SK-N-SH treated with all-trans-retinoic acid at 6 μM for 48 hours (cell line): ENCODE measurements around the gene MAP3K14.

ENCODE experiments used
- ATAC-seq: fragments of 200-7000 bp; cut with Tn5 transposase; 3 replicates; pipeline ENCODE4 v1.9.1; 2020; ENCODE audit warnings: mild to moderate bottlenecking, moderate library complexity
- ARNTL ChIP-seq: fragments of 450-650 bp; formaldehyde crosslinking; IDR thresholded peaks from 2 replicates; pipeline ENCODE4 v1.5.0; 2020; ENCODE audit warnings: low read depth, mild to moderate bottlenecking, moderate library complexity, borderline replicate concordance
- BACH2 ChIP-seq: fragments of 250-450 bp; sonication (Bioruptor Pico); IDR thresholded peaks from 2 replicates; pipeline ENCODE4 v1.9.0; 2021; ENCODE audit warnings: mild to moderate bottlenecking, borderline replicate concordance
- CSDC2 ChIP-seq: fragments of 250-450 bp; sonication (Bioruptor Pico); IDR thresholded peaks from 2 replicates; pipeline ENCODE4 v1.5.0; 2020; ENCODE audit warnings: mild to moderate bottlenecking, moderate library complexity
- CSRNP3 ChIP-seq: fragments of 250-450 bp; sonication (Bioruptor Pico); IDR thresholded peaks from 2 replicates; pipeline ENCODE4 v1.5.1; 2021; ENCODE audit warnings: mild to moderate bottlenecking, moderate library complexity
- ESRRG ChIP-seq: fragments of 250-450 bp; sonication (Bioruptor Pico); IDR thresholded peaks from 2 replicates; pipeline ENCODE4 v1.6.1; 2021; ENCODE audit warnings: mild to moderate bottlenecking
- GLIS3 ChIP-seq: fragments of 250-450 bp; sonication (Bioruptor Pico); IDR thresholded peaks from 2 replicates; pipeline ENCODE4 v1.5.0; 2020; ENCODE audit warnings: mild to moderate bottlenecking, moderate library complexity
- ISL1 ChIP-seq: fragments of 250-450 bp; sonication (Bioruptor Pico); IDR thresholded peaks from 2 replicates; pipeline ENCODE4 v2.1.2; 2022; ENCODE audit warnings: mild to moderate bottlenecking, moderate library complexity
- OSR1 ChIP-seq: fragments of 250-450 bp; sonication (Bioruptor Pico); IDR thresholded peaks from 2 replicates; pipeline ENCODE4 v1.8.0; 2022; ENCODE audit warnings: moderate library complexity, mild to moderate bottlenecking, inconsistent platforms
- POU6F1 ChIP-seq: fragments of 250-450 bp; sonication (Bioruptor Pico); IDR thresholded peaks from 2 replicates; pipeline ENCODE4 v1.8.0; 2021; ENCODE audit warnings: low read depth, mild to moderate bottlenecking, moderate library complexity, borderline replicate concordance
- PPARA ChIP-seq: fragments of 250-450 bp; sonication (Bioruptor Pico); IDR thresholded peaks from 2 replicates; pipeline ENCODE4 v1.5.0; 2020; ENCODE audit warnings: mild to moderate bottlenecking, borderline replicate concordance
- RARB ChIP-seq: fragments of 250-450 bp; sonication (Bioruptor Pico); IDR thresholded peaks from 2 replicates; pipeline ENCODE4 v1.8.0; 2021; ENCODE audit warnings: mild to moderate bottlenecking, moderate library complexity
- TOX ChIP-seq: fragments of 250-450 bp; sonication (Bioruptor Pico); IDR thresholded peaks from 2 replicates; pipeline ENCODE4 v1.8.0; 2021; ENCODE audit warnings: mild to moderate bottlenecking, moderate library complexity, borderline replicate concordance
- TSHZ2 ChIP-seq: fragments of 250-450 bp; sonication (Bioruptor Pico); IDR thresholded peaks from 2 replicates; pipeline ENCODE4 v1.5.0; 2020; ENCODE audit warnings: mild to moderate bottlenecking, moderate library complexity
- ZC3H10 ChIP-seq: fragments of 250-450 bp; sonication (Bioruptor Pico); IDR thresholded peaks from 2 replicates; pipeline ENCODE4 v1.5.1; 2021; ENCODE audit warnings: mild to moderate bottlenecking, moderate library complexity
- ZFP3 ChIP-seq: fragments of 250-450 bp; sonication (Bioruptor Pico); IDR thresholded peaks from 2 replicates; pipeline ENCODE4 v1.5.0; 2020; ENCODE audit warnings: mild to moderate bottlenecking, moderate library complexity
- ZFP30 ChIP-seq: fragments of 450-650 bp; formaldehyde crosslinking; IDR thresholded peaks from 2 replicates; pipeline ENCODE4 v1.5.0; 2022; ENCODE audit warnings: mild to moderate bottlenecking, moderate library complexity
- ZNF8 ChIP-seq: fragments of 450-650 bp; formaldehyde crosslinking; IDR thresholded peaks from 2 replicates; pipeline ENCODE4 v1.5.0; 2020; ENCODE audit warnings: mild to moderate bottlenecking, moderate library complexity
- TF ChIP-seq, protein P1 (sequence below): fragments of 250-450 bp; sonication (Bioruptor Pico); IDR thresholded peaks from 2 replicates; pipeline ENCODE4 v1.8.0; 2020; ENCODE audit warnings: mild to moderate bottlenecking, moderate library complexity, borderline replicate concordance
- TF ChIP-seq, protein P2 (sequence below): fragments of 250-450 bp; sonication (Bioruptor Pico); IDR thresholded peaks from 2 replicates; pipeline ENCODE4 v1.5.1; 2020; ENCODE audit warnings: low read depth, mild to moderate bottlenecking, moderate library complexity

MAP3K14 gene

DNA sequence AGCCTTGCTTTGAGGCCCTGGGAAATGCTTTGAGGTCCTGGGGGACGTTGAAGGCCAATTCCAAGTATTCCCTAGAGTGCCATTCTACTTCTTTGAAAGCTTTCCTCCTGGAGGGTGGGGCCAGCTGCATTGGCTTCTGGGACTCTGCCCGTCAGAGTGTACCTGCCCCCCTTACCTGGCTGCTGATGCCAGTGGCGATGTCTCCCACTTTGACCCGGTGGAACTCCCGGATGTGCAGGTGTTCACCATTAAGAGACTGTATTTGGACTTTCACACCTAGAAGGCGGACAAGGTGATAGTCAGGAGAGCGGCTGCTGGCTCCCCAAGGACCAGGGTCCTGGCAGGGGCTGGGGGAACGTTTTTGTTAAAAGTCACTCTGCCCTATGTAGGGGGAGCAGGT lies 51.8 kb downstream of the MAP3K14 start:
- ATAC-seq: no peak
- no peak for TF ChIP-seq OSR1 (CRISPR knock-in tag)
- TF ChIP-seq CSDC2 (CRISPR knock-in tag): no peak
- TF ChIP-seq POU6F1 (CRISPR knock-in tag): no peak
- TF ChIP-seq ZNF8 (CRISPR knock-in tag): no peak
- no peak for TF ChIP-seq TOX (CRISPR knock-in tag)
- no peak for TF ChIP-seq ESRRG (CRISPR knock-in tag)
- TF ChIP-seq PPARA: no peak
- TF ChIP-seq, protein P1, sequence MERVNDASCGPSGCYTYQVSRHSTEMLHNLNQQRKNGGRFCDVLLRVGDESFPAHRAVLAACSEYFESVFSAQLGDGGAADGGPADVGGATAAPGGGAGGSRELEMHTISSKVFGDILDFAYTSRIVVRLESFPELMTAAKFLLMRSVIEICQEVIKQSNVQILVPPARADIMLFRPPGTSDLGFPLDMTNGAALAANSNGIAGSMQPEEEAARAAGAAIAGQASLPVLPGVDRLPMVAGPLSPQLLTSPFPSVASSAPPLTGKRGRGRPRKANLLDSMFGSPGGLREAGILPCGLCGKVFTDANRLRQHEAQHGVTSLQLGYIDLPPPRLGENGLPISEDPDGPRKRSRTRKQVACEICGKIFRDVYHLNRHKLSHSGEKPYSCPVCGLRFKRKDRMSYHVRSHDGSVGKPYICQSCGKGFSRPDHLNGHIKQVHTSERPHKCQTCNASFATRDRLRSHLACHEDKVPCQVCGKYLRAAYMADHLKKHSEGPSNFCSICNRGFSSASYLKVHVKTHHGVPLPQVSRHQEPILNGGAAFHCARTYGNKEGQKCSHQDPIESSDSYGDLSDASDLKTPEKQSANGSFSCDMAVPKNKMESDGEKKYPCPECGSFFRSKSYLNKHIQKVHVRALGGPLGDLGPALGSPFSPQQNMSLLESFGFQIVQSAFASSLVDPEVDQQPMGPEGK (CRISPR knock-in tag): no peak
- no peak for TF ChIP-seq CSRNP3 (CRISPR knock-in tag)
- no peak for TF ChIP-seq ARNTL (CRISPR knock-in tag)
- TF ChIP-seq ISL1 (CRISPR knock-in tag): no peak
- no peak for TF ChIP-seq ZC3H10 (CRISPR knock-in tag)
- TF ChIP-seq, all 23 proteins: peak for 0

GRCh38 chr17:45264430-45264829 lies 52.4 kb downstream of the MAP3K14 start:
- no peak for ATAC-seq
- TF ChIP-seq CSDC2 (CRISPR knock-in tag) (no peak), ZFP3 (CRISPR knock-in tag) (no peak), BACH2 (CRISPR knock-in tag) (no peak), ZNF8 (CRISPR knock-in tag) (no peak), TSHZ2 (no peak), OSR1 (CRISPR knock-in tag) (no peak), ZC3H10 (CRISPR knock-in tag) (no peak), ZFP30 (CRISPR knock-in tag) (no peak), RARB (no peak), PPARA (no peak), TOX (CRISPR knock-in tag) (no peak), GLIS3 (CRISPR knock-in tag) (no peak), CSRNP3 (CRISPR knock-in tag) (no peak)
- TF ChIP-seq, protein P1 (CRISPR knock-in tag): no peak
- TF ChIP-seq, protein P2, sequence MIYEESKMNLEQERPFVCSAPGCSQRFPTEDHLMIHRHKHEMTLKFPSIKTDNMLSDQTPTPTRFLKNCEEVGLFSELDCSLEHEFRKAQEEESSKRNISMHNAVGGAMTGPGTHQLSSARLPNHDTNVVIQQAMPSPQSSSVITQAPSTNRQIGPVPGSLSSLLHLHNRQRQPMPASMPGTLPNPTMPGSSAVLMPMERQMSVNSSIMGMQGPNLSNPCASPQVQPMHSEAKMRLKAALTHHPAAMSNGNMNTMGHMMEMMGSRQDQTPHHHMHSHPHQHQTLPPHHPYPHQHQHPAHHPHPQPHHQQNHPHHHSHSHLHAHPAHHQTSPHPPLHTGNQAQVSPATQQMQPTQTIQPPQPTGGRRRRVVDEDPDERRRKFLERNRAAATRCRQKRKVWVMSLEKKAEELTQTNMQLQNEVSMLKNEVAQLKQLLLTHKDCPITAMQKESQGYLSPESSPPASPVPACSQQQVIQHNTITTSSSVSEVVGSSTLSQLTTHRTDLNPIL (CRISPR knock-in tag): no peak
